Gastroesophageal sphincter (tissue), 3 donors: ENCODE data around the gene NR2C2.

Experiments used
- CTCF ChIP-seq, 4 experiments: fragments of 200-600 bp in 2 of 4; fragments of 450-650 bp in 2 of 4; sonication (generic) in 1 of 4; IDR thresholded peaks; one replicate each; pipeline ENCODE4 v1.5.1; 2017 to 2019; ENCODE audit warnings: antibody characterized with exemption in 4 of 4, mild to moderate bottlenecking in 2 of 4, moderate library complexity in 2 of 4
- EP300 ChIP-seq: sonication (generic); formaldehyde crosslinking; IDR thresholded peaks from one replicate; pipeline ENCODE4 v1.6.1; 2017; ENCODE audit warnings: antibody characterized with exemption, mild to moderate bottlenecking
- POLR2A ChIP-seq, 2 donors: fragments of 450-650 bp; IDR thresholded peaks; one replicate each; pipeline ENCODE4 v1.6.1; 2017; ENCODE audit warnings: antibody characterized with exemption in 2 of 2, mild to moderate bottlenecking in 2 of 2, moderate library complexity in 1 of 2

- no peak for TF ChIP-seq CTCF (IDR thresholded peaks at IDR 0.05)
- no peak for TF ChIP-seq POLR2A (IDR thresholded peaks at IDR 0.05)
- TF ChIP-seq EP300: no peak
These were observed 15.4 kb downstream of the NR2C2 start for GRCh38 chr3:14962762-14963161.
